GM18505 (cell line): ENCODE measurements around the gene AGBL4.

Source experiments
- ATAC-seq: cut with Tn5 transposase; IDR thresholded peaks from one replicate; pipeline ENCODE4 v1.9.1; 2021; ENCODE audit not compliant: unreplicated experiment
- POLR2A ChIP-seq: IDR thresholded peaks from 4 replicates; pipeline ENCODE4 v1.6.1; 2011; ENCODE audit warnings: borderline replicate concordance; ENCODE audit not compliant: insufficient read depth, insufficient read length; ENCODE audit errors: extremely low read depth

The AGBL4 gene

GRCh38 chr1:48889615-48890014 lies 1134.1 kb downstream of the AGBL4 start:
- TF ChIP-seq POLR2A: no peak
- no peak for ATAC-seq

DNA sequence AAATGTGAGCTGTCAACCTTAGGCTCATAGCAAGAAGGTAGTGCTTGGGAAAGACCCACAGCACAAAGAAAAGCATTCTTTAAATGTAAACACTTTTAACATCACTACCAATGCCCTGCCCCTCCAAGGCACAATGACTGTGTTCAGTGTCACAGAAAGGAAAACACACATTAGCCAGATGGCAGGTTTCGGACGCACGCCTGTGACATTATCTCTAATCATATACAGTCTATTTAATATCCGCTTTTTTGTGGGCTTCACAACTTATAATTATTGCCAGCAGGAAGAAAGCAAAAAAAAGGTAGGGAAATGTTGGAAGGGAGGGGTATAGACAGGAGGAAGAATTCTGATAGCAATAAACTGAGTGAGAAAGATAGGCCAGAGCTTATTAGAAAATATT lies 1134.7 kb downstream of the AGBL4 start:
- TF ChIP-seq POLR2A: no peak
- ATAC-seq: no peak

DNA sequence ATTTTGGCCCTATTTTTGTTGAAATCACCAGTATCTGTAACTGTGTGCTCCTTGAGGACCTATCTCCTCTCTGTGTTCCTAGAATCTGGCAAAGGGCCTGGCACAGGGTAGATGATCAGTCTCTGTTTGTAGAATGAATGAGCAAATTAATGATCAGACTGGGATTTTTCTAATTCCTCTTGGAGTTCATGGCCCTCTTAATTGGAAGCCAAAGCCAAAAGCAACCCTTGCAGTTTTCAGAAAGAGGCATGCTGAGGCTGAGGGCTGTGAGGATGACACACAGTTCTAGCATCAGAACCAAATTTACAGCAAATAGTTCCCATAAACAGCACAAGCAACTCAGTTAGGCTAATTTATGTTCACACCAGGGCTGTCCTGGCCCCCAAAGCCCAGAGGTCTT lies 1136.0 kb downstream of the AGBL4 start:
- no peak for TF ChIP-seq POLR2A
- ATAC-seq: no peak

- no peak for ATAC-seq
- no peak for TF ChIP-seq POLR2A
These were observed 1141.7 kb downstream of the AGBL4 start for GRCh38 chr1:48882020-48882419.

GRCh38 chr1:48878191-48878940 lies 1145.4 kb downstream of the AGBL4 start:
- ATAC-seq: no peak
- TF ChIP-seq POLR2A: no peak

DNA sequence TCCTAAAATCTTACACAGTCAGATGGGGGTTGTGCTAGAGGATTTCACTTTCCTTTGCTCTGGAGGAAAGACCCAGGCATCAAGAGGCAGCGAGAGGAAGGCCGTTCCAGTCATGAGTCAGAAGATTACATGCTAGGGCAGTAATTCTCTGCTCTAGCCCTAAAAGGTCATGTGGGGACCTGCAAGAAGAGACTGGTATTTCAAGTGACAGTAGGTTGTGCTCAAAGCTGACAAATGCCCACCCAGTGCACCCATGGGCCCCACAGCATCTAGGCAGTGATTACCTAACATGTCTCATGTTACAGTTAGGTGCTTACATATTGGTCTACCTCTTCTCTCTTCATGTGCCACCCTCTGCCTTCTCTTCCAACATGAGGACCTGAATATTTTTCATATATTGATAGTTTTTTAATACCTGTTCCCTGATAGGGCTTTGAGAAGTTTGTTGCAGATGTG lies 1147.4 kb downstream of the AGBL4 start:
- no peak for TF ChIP-seq POLR2A
- ATAC-seq: no peak

DNA sequence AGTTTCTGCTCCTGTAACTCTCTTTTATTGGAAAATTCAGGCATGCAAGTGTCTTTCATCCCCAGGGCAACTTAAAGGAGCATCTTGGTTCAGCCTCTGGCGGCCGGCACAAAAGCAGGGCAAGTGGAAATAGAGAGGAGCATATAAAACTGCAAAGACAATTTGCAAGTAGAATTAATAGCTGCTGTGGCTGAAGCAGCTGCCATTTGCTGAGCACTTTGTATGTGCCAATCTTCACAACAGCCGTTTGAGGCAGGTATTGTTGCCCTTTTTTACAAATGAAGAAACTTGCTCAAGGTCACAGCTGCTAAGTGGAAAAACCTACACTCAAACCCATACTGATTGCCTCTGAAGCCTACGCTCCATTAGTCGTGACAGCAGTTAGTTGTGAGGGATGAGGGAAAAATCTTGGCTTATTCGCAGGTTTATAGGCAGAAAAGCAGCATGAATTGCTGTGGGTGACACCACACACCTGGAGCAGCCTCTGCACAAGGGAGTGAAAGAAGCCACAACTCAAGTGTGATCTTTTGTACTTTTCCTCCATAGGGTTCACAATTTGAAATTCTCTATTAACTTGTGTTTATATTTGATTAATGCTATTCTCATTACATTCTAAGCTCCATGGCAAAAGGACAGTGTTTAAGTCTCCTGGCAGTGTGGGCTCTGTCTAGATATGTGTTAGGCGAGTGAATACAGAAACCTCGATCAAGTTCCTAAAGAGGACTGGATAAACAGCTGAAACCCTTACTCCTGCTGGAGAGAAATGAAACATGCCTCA lies 1148.0 kb downstream of the AGBL4 start:
- no peak for ATAC-seq
- TF ChIP-seq POLR2A: no peak

GRCh38 chr1:48873944-48874343 lies 1149.8 kb downstream of the AGBL4 start:
- TF ChIP-seq POLR2A: no peak
- no peak for ATAC-seq

GRCh38 chr1:48870596-48870995 lies 1153.2 kb downstream of the AGBL4 start:
- peak; percentile 68 for ATAC-seq
- TF ChIP-seq POLR2A: no peak

DNA sequence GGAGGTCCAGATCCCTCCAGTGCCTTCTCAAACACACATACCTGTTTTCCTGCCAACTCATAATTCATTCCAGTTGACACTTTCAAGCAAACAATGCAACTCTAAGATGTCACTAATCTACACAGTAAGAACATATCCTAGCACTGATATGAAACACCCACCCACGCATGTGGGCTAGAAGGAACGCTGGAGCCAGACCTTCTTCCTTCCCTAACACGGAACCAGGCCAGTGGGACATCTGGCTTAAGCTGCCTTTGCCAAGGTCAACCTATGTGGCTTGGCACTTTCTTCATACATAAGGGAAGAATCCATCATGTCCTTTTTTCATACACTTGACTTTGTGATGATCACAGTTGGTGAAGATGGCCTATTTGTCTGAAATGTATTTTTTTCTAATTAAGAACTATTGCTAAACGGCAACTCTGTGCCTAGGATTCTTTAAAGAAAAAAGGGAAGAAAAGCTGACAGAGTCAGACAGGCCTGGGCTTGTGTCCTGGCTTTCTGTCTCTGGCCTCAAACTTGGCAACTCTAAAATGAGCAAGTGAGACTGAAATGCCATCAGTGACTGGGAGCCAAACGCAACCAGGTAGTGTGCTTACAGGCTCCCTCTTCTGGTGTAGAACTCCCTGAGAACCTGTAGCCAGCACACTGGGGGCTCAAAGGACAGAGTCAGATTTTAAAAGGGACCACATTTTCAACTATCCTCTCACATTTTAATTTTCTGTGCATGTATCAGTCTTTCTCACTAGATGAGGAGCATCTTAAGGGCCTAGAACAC lies 1154.4 kb downstream of the AGBL4 start:
- no peak for TF ChIP-seq POLR2A

GRCh38 chr1:48864913-48865312 lies 1158.8 kb downstream of the AGBL4 start:
- ATAC-seq: no peak
- TF ChIP-seq POLR2A: no peak

More for the DNA sequence above, 1154.4 kb downstream of the AGBL4 start:
- no peak for ATAC-seq

GRCh38 chr1:48859456-48859855 lies 1164.3 kb downstream of the AGBL4 start:
- ATAC-seq: no peak
- TF ChIP-seq POLR2A: no peak

GRCh38 chr1:48858200-48858920 lies 1165.4 kb downstream of the AGBL4 start:
- ATAC-seq: no peak
- TF ChIP-seq POLR2A: no peak
